HG02763 (cell line): ENCODE results near the gene CTSE.
"Not testable (repeated sequence)": the region's sequence is repeated elsewhere in the genome, so short reads cannot be mapped to it uniquely, and the experiment has no call there.

Experiments used
- ATAC-seq: cut with Tn5 transposase; IDR thresholded peaks from one replicate; pipeline ENCODE4 v1.9.1; 2021; ENCODE audit warnings: mild to moderate bottlenecking, moderate library complexity; ENCODE audit not compliant: unreplicated experiment

Gene CTSE

DNA sequence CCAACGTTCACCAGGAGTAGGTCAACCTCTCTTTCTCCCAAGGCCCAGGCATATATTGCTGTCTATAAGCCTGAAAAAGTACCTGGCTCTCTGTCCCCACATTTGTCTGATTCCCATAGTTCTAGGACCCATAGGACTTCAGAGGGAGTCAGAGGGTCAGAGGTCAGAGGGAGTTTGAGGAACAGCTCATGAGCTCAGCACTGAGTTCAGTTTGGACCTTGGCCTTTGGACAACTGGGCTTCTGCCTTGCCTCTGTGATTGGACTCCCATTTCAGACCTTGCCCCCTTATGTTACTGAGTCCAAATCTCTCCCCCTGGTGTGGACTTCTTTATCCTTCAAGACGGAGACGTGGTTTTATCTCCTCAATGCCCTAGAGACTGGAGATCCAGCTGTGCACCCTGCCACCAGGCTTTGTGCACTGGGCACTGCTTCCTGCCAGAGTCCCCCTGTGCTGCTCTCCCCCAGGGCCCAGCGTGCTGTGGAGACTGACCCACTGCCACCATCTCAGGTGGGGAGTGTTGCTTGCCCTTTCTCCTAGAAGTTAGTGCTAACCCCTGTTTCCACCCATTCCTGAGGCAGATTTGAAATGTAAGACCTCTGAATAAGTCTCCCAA lies 3.2 kb downstream of the CTSE start:
- no peak for ATAC-seq

GRCh38 chr1:206015071-206015470 lies 8.6 kb downstream of the CTSE start:
- ATAC-seq = no peak

DNA sequence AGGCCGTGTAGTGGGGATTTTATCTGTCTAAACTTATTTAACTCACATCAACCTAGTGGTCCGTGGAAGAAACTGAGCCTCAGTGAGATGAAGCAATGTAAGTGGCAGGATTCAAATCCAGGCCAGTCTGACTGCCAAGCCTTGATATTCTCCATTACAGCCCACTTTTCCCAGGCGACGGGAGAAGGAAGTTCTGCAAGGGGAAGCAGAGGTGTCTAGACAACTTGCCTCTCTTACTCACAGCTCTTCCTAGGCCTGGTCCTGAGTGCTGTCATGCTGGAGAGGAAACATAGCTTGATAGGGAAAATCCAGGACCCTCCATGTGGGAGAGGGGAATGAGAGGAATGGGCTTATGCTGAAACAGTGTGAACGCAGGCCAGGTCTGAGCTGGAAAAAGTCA lies 9.1 kb downstream of the CTSE start:
- ATAC-seq = no peak

DNA sequence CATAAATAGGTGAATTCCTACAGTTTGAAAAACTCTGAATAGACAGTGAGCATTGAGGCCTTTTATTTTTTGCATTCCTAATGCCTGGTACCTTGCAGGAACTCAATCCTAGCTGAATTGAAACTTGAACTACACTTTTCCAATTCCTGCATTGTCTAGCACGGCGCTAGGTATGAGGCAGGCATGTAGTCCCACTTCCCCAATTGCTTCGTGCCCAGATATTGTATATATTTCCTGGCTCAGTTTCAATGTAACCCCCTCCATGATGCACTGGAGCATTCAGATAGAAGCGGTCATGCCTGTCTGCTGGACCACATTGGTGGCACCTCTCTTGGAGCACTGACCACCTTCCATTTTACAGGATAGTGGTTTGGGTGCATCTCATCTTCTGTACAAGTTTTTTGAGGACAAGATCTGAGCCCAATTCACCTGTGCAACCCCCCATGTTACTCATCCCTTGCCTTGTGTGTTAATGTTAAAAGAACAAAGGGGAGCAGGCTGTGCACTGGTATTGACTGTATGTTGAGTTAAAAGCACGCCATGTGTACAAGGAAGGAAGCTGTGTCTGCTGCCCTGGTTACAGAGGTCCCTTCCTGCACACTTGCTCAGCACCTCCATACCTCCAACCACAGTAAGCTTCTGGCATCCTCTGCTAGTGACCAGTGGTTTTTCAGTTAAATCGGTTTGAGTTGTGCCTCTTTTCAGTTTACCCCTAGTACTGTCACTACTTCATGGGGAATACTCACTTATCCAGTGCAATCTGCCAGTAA lies 10.5 kb downstream of the CTSE start:
- ATAC-seq = no peak

DNA sequence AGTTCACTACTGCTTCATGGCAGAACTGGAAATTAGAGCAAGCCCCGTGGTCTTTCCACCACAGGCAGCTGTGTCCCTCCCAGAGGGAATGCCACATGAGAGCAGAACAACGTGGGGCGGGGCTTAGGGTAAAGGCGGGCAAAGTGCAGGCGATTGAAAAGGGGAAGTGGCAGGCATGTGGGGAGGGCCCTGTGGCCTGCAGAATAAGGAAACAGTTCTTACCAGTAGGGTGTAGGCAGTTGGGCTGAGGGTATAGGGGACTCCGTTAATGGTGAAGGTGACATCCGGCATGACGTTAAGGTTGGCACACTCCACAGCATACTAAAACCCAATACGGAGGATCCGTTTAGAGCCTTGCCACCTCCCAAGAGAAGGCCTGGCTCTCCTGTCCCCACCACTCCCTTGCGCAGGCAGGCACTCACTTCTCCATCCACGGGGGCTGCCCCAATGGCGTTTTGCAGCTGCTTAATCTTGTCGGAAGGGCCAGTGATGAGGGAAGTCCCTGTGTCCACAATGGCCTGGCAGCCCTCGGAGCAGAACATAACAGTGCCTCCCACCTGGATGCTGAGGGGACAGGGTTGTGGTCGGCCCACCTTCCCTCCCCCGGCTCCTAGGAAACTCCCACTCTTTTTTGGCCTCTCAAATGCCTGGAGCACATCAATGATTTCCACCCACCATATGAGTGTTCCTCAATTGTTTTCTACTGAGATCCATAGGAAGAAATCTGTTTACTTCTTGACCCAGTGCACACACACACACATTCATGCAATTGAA lies 11.4 kb downstream of the CTSE start:
- ATAC-seq = peak; percentile 93

DNA sequence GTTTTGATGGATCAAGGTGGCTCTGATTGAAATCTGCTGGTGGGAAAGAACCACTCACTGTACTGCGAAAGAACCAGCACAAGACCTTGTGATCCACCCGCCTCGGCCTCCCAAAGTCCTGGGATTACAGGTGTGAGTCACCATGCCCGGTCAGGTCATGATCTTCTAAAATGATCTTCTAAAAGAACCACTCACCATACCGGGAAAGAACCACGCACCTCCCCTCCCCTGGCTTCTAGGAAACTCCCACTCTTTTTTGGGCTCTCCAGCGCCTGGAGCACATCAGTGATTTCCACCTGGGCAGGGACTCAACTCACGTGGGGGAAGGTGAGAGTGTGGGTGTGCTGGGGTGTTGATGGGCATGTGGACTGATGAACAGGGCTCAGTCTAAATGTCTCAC lies 12.6 kb downstream of the CTSE start:
- ATAC-seq = no peak

- ATAC-seq = no peak
Observed at GRCh38 chr1:206010060-206010459, 13.6 kb downstream of the CTSE start.

- ATAC-seq = no peak
Observed at GRCh38 chr1:206006946-206007345, 16.7 kb downstream of the CTSE start.

GRCh38 chr1:206005778-206006180 lies 17.9 kb downstream of the CTSE start:
- ATAC-seq = no peak

DNA sequence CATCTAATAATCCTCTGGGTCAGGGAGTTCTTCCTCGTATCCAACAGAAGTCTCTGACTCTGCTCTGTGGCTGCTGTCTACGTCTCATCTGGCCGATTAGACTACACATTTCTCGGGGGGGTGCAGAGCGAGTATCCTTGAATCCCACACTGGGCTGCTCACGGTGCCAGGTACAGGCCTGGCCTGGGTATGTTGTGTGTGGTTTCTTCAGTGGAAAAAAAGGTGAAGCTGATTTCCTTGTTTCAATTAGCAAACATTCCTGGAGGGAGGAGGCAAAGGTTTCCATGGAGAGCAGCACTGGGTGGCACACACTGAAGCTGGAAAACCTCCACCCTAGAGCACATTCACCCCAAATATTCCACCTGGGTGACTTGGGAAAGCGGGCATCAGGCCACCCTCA lies 18.5 kb downstream of the CTSE start:
- ATAC-seq = no peak

DNA sequence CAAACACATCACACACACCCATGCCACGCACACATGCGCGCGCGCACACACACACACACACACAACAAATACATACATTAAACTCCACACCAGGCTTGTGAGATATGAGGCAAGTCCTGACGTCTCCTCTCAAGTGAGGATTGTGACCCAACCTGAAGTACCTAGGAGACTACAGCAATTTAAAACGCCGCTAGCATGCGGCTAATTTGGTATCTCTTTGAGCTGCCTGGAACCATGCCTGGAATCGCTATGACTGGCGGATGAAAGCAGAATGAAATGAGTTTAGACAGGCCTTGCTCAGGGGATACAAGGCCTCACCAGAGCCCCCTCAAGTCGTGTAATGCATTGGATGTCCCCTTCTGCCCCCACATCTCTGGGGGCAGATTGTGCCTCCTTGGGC lies 18.9 kb downstream of the CTSE start:
- ATAC-seq = no peak

DNA sequence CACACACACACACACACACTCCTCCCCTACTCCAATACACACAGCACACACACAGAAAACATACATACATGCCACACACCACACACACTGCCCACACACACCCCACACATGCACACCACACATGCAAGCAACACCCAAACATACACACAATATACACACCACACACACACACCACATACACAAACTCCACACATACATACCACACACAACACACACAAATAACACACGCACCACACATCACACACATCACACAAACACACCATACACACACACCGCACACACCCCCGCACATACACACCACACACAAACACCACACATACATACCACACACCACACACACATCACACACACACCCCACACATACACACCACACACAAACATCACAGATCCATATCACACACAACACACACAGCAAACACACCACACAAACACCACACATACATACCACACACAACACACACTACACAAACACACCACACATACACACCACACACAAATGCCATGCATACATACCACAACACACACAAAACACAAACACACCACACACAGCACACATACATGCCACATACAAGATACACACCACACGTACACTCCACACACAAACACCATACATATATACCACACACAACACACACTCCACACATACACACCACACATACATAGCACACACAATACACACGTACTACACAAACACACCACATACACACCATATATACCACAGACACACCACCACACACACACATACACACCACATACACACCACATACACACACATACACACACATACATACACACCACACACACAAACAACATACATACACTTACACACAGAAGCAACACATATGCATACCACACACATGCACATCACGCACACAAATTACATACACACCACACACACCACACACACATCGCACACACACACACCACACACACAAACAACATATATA lies 19.6 kb downstream of the CTSE start:
- no peak for ATAC-seq

- no peak for ATAC-seq
Observed at GRCh38 chr1:206002871-206003801, 20.6 kb downstream of the CTSE start, which contains the start of gene RAB7B. Gene RAB7B (minus strand): TSS chr1:206003395. CDS start chr1:205994135, 9,260 bp downstream.

- ATAC-seq = no peak
Observed at GRCh38 chr1:206002160-206002559, 21.5 kb downstream of the CTSE start.

DNA sequence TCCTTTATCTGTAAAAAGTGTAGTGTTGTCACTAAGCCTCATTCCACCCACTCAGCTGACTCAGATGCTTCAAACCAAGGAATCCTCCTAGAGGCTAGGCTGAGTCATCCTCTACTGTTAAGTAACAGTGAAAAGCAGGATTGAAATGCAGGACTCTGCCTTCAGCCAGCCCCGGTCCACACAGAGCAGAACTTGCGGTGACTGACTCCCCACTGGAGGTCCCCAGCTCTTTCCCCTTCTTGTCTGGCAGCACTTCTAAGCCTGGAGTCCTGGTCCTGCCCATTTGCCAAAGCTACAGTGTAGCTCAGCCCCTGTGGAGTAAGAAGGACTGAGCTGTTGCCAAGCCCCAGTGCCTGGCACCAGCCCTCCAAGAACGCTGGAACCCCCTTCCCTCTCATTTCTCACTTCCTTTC lies 22.2 kb downstream of the CTSE start:
- ATAC-seq = no peak

GRCh38 chr1:206000641-206001339 lies 22.9 kb downstream of the CTSE start:
- no peak for ATAC-seq

DNA sequence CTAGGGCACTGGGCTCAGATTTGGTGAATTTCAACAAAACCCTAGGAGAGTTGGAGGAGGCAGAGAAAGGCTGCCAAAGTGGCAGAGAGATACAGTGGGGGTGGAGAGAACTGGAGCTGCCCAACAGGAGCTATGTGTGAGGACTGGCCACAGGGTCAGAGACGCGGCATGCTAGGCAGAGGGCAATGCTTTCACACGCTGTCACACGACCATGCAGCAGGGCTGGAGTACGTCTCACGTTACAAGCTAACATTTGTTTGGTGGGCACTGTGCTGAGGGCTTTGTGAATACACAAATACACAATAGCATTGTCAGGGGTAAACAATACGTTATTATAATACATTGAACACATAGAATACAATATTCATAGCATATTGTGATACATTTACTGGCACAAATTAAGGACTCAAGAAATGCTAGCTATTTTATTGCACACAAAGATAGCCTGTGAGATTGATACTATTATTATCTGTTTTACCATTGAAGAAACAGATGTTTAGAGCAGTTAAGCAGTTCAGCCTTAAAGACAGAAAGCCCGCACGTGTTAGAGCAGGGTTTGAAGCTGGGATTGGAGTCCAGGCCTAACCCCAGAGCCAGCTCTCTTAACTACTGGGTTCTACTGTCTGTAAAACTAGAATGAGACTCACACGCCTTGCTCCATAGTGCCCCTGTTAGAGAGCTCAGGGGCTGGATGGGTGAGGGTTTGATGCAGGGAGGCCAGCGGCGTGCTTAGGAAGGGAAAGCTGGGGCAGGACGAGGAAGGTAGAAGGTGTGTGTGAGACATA lies 25.0 kb downstream of the CTSE start:
- ATAC-seq = no peak

DNA sequence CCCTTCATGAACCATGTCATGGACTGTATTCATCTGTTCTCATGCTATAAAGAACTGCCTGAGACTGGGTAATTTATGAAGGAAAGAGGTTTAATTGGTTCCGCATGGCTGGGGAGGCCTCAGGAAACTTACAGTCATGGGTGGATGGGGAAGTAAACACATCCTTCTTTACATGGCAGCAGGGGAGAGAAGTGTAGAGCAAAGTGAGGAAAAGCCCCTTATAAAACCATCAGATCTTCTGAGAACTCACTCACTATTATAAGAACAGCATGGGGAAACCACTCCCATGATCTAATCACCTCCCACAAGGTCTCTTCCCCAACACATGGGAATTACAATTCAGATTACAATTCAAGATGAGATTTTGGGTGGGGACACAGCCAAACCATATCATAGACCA lies 27.1 kb downstream of the CTSE start:
- not testable (repeated sequence) for ATAC-seq
